Globus pallidus (tissue), 1 donor: Measurements from ENCODE around the gene CCDC107.
"Not testable (repeated sequence)": the region's sequence is repeated elsewhere in the genome, so short reads cannot be mapped to it uniquely, and the experiment has no call there.

Experiments
- DNase-seq: peaks from one replicate; pipeline ENCODE4 v3.0.0-alpha.2; 2015; ENCODE audit warnings: low spot score

Gene CCDC107

GRCh38 chr9:35658137-35658967 lies at the start of gene CCDC107:
TSS of gene CCDC107 (plus strand) at chr9:35658292. CDS start at chr9:35658380, 88 bp downstream.
- DNase-seq, result peak; percentile 92

- no peak for DNase-seq
Observed at GRCh38 chr9:35609001-35609819, 48.9 kb upstream of the CCDC107 start.

GRCh38 chr9:35609820-35610163 lies 48.3 kb upstream of the CCDC107 start:
- DNase-seq, result no peak

GRCh38 chr9:35611230-35611797 lies 46.8 kb upstream of the CCDC107 start:
- DNase-seq, result peak; percentile 58

- not testable (repeated sequence) for DNase-seq
Observed at GRCh38 chr9:35612066-35612465, 46.0 kb upstream of the CCDC107 start.

GRCh38 chr9:35612843-35613242 lies 45.2 kb upstream of the CCDC107 start:
- DNase-seq, result no peak

GRCh38 chr9:35615981-35616680 lies 42.0 kb upstream of the CCDC107 start:
- DNase-seq, result no peak

- DNase-seq, result peak; percentile 37
Observed at GRCh38 chr9:35616681-35617459, 41.2 kb upstream of the CCDC107 start.

GRCh38 chr9:35617548-35617947 lies 40.5 kb upstream of the CCDC107 start:
- DNase-seq, result no peak

GRCh38 chr9:35618325-35618727 lies 39.8 kb upstream of the CCDC107 start, which contains the start of gene CD72:
TSS of gene CD72 (minus strand) at chr9:35618413. CDS start at chr9:35618303, 110 bp downstream.
- no peak for DNase-seq

GRCh38 chr9:35618854-35619799 lies 39.0 kb upstream of the CCDC107 start:
- no peak for DNase-seq

- DNase-seq, result no peak
Observed at GRCh38 chr9:35619800-35620158, 38.3 kb upstream of the CCDC107 start.

GRCh38 chr9:35627575-35627974 lies 30.5 kb upstream of the CCDC107 start:
- no peak for DNase-seq

- DNase-seq, result no peak
Observed at GRCh38 chr9:35628389-35628991, 29.6 kb upstream of the CCDC107 start.

GRCh38 chr9:35629597-35629996 lies 28.5 kb upstream of the CCDC107 start:
- no peak for DNase-seq

GRCh38 chr9:35635730-35636129 lies 22.4 kb upstream of the CCDC107 start:
- no peak for DNase-seq

GRCh38 chr9:35636135-35636876 lies 21.8 kb upstream of the CCDC107 start:
- no peak for DNase-seq

GRCh38 chr9:35636877-35637246 lies 21.2 kb upstream of the CCDC107 start:
- DNase-seq, result not testable (repeated sequence)

GRCh38 chr9:35637427-35637955 lies 20.6 kb upstream of the CCDC107 start:
- DNase-seq, result not testable (repeated sequence)
